HK-2 (cell line): ENCODE results near the gene ASXL3.
A peak's percentile ranks its signal among the peaks of the same experiment; 100 is the strongest.

Experiments used
- DNase-seq: peaks from one replicate; pipeline ENCODE4 v3.0.0-alpha.2; 2018; ENCODE audit not compliant: unreplicated experiment

The ASXL3 gene

DNA sequence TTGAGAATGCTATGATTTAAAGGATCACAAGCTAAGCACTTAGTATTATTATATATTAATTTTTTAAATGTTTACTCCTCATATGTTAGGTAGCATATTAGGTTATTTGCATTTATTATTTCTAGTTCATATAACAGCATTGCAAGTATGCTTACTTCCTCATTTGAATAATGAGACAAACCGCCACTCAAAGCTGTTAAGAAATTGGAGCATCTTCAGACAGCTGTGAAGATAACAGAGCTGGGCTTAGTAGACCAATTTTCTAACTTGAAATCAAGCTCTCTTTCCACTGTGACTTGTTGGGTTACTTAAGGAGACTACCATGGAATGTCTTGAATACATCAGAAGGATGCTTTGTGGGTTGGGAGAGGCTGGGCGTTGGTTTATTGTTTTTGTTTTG, 139.3 kb downstream of the ASXL3 start:
- no peak for DNase-seq

DNA sequence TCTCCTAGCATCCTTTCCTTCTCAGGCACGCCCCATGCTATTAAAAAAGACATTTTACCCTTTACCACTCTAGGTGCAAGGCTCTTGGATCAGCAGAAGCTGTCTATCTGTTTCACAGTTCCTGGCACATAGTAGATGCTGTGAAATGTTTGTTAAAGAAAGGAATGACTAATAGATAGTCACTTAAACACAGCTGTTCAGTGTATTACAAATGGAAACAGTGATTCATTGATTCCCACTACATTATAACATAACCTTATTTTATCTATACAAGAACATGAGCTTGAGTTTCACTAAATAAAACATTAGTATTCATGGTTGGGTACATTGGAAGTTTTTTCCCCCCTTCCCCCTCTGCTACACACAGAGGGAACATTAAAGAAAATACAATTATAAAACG, 142.1 kb downstream of the ASXL3 start:
- DNase-seq = no peak

DNA sequence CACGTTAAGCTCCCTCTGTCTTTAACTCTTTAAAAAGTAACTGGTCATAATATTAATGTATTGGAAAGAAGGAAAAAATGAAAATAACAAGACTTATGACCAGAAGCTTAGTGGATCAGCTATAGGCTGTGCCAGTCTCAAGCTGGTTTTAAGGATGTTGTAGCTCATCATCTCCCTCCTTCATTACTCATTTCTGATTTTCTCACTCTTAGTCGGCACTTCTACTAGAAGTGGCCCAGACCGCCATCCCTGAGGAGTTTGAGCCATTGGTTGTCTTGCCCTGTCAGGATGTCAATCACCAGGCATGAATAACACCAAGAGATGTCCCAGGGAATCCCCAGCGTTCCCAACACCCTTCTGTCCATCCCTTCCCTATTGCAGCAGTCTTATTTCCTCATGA, 151.5 kb downstream of the ASXL3 start:
- DNase-seq = no peak

DNA sequence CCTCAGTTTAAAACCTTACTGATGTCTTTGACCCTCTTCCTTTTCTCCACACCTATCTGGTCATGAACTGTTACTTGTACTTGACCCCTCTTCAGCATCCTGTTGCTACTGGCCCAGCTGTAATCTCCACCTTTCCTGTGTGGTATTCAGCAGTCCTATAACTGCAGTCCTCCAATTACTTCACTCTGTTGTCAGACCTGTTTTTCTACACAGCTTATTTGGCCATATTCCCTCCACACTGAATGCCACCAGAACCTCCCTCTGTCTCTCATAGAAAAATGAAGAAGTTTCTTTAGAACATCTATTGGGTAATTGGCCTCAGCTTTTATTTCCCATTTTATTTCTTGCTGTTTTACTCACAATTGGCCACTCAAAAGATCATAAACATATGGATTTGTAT, 155.4 kb downstream of the ASXL3 start:
- DNase-seq = no peak

DNA sequence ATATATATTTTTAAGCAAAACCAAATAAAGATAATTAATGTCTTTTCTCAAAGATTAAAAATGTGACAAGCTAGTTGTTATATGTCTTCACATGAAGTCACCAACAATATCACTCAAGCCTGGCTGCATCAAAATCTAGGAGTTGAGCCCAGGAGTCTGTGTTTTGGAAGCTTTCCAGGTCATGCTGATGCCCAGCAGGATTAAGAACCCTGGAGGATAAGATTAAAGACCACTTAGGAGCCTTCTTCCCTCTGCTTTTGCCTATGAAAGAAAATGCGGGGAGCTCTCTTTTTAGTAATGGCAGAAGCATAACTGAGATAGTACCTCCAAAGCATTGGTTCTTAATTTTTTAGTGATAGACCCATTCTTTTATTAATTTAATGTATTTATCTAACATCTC, 157.4 kb downstream of the ASXL3 start:
- no peak for DNase-seq

DNA sequence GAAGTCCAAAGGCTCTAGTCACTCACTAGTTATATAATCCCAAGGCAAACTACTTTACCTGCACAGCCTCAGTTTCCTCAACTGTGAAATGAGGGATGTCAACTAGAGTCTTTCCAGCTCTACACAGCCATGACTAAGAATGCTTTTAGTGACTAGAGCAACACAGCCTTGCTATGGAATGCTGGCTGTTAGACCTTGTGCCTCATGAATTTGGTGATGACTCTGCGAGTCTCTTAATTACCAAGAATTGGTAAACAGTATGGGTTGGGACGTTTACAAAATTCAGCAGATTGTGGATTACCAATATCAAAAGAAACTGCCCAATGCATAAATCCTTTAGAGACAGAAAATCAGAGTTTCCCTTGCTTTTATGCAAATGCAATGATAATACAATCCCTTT, 163.7 kb downstream of the ASXL3 start:
- DNase-seq = no peak

DNA sequence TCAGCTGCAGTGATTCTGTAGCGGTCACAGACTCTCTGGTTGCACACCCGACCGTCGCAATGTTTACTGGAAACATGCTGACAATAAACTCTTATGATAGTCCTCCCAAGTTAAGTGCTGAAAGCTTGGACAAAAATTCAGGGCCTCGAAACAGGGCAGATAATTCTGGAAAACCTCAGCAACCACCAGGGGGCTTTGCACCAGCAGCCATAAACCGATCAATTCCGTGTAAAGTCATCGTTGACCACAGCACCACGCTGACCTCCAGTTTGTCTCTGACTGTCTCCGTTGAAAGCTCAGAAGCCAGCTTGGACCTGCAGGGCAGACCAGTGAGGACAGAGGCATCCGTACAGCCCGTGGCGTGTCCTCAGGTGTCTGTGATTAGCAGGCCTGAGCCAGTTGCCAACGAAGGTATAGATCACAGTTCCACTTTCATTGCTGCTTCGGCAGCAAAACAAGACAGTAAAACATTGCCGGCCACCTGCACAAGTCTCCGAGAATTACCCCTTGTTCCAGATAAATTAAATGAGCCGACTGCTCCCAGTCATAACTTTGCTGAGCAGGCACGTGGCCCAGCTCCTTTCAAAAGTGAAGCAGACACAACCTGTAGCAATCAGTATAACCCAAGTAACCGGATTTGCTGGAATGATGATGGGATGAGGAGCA, 166.1 kb downstream of the ASXL3 start:
- DNase-seq = no peak

DNA sequence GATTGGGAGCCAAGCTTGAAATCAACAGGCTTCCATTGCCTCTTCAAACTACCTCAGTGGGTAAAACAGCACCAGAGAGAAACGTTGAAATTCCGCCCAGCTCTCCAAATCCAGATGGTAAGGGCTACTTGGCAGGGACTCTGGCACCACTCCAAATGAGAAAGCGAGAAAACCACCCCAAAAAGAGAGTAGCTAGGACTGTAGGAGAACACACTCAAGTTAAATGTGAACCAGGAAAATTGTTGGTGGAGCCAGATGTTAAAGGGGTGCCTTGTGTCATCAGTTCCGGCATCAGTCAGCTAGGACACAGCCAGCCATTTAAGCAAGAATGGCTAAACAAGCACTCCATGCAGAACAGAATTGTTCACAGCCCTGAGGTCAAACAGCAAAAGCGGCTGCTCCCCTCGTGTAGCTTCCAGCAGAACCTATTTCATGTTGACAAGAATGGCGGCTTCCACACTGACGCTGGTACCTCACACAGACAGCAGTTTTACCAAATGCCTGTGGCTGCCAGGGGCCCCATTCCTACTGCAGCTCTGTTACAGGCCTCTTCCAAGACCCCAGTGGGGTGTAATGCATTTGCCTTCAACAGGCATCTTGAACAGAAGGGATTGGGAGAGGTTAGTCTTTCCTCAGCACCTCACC, 167.3 kb downstream of the ASXL3 start:
- DNase-seq = no peak

DNA sequence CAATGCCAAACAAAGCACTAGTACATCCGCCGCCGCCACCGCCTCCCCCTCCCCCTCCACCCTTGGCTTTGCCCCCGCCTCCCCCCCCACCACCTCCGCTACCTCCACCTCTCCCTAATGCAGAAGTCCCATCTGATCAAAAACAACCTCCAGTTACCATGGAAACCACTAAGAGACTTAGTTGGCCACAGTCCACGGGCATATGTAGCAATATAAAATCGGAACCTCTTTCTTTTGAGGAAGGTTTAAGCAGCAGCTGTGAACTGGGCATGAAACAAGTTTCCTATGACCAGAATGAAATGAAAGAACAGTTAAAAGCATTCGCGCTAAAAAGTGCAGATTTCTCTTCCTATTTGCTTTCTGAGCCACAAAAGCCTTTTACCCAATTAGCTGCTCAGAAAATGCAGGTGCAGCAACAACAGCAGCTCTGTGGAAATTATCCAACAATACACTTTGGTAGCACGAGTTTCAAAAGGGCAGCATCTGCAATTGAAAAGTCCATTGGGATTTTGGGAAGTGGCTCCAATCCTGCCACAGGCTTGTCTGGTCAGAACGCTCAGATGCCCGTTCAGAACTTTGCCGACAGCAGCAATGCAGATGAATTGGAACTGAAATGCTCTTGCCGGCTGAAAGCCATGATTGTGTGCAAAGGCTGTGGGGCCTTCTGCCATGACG, 168.0 kb downstream of the ASXL3 start:
- DNase-seq = no peak

DNA sequence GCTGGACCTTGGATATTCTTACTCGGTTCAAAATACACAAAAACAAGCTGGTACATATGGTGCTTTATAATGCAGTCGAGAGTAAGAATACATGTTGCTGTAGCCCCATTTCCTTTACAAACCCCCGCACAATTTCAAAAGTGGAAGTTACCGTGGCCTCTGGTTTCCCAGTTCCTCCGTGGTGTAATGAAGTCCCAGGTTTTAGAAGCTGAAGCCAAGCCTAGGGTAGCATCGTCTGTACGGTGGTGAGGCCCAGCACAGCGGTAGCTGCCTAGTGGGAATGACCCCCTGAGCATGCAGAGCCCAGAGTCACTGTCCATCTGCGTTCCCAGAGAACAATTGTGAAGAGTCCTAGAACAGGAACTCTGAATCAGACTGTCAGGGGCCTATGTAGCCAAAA, 171.8 kb downstream of the ASXL3 start:
- DNase-seq = no peak

DNA sequence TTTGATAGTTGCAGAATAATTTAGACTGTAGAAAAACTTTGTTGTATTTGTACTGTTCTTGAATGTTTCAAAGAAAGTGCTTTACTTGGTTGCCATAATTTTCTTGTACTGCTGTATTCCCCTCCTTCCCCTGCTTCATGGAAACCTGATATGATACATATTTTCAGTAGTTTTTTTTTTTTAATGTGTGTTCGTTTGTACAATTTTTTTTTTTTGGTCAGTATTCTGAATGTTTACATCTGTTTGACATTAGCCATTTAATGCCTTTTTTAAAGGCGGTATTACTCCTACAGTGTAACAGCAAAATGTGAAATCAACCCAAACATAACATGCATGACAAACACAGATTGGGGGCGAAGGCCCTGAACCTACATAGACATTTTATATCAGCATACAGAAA, 172.3 kb downstream of the ASXL3 start:
- no peak for DNase-seq

DNA sequence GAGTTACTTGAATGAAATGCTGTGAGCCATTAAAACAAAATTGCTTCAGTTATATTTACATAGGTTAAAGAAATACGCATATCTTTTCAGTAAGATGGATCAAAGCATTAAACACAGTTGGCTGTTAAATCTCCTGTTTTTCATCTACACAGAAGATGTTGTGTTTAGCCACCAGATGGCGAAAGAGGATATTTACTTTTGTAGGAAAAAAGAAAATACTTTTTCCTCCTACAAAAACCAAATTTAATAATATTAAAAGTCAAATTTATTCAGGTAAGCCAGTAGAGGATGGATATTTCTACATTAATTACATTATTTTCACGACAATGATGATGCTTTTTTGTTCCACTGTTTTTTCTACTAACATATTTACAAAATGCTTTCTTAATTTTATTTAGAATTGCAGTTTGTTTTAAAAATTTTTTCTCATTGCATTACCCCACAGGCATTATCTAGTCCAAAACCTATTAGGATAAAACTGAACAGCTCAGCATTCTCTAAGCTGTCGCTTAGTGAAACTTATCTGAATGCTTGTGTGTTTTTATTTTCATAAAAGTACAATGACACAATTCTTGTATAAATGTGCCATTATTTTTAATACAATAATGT, 173.7 kb downstream of the ASXL3 start:
- DNase-seq = no peak

DNA sequence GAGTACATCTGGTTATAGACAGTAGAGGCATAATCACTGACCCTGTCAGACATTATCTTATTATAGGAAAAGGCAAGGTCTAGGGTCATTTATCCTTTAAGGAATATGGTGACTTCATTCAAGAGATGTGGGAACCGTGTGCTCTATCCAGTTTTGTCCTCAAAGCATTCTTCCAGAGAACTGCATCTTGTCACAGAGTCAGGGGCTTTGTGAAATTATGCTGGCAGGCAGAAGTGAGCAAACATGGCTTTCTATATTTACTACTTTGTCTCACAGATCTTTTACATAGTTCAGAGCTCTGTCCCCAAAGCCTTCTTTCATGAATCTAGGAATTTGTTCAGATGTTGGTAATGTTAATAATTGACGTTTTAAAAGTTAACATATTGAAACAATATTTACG, 177.4 kb downstream of the ASXL3 start:
- no peak for DNase-seq

DNA sequence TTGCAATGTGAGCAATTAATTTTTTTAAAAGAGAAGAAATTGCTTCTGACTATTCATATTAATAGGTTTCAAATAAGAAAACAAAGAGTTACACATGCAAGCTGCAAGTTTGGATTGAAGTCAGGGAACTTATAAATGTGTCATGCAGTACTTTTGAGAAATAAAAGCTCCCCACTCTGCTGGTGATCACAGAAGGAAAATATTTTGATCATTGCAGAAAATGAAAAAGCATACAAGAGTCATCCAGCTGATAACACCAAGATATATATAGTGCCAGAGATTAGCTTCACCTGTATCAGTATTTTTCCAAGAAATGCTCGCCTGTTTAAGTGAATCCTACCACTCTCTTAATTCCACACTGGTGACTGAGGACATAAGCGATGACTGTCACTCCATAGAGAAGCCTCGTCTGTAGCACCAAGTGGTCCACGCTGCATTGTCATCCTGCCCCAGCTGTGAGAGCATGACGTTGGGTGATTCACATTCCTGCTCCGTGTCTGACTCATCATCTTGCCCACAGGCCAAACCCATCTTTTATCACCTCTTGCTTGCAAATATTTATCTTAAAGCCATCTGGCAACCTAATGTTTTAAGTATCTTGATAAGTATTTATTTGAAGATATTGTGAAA, 178.0 kb downstream of the ASXL3 start:
- peak; percentile 35 for DNase-seq

DNA sequence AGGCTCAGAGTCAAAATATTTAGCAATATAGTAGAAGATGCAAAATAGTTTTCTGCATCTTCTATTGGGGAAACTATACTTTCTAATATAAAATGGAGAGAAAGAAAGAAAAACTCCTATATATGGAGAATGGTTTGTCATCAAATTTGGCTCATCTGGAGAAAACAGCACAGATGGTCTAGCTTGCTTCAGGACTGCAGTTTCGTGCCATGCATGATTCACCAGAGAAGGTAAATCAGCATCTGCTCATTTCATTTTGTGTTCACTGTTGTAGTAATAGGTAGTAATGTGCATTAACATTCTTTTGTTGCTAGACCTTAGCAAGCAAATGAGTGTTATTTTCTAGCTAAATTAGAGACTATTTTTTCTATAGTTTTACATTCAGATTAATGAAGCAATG, 179.0 kb downstream of the ASXL3 start:
- no peak for DNase-seq

DNA sequence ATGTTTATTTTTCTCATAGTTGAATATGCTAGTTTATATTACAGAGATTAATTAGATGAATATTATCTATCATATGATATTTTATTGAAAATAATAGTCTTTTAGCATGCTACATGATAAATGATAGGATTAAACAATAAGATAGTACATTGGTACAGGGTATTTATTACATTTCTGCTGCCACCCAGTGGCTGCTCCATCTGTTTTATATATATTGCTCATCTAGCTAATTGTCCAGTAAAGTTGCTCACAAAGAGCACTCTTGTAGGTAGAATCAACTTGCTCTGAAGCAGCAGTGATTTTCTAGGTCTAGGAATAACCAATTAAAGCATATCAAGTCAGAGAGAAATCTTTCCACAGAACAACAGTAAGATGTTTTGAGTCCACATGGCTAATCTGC, 183.3 kb downstream of the ASXL3 start:
- DNase-seq = no peak

DNA sequence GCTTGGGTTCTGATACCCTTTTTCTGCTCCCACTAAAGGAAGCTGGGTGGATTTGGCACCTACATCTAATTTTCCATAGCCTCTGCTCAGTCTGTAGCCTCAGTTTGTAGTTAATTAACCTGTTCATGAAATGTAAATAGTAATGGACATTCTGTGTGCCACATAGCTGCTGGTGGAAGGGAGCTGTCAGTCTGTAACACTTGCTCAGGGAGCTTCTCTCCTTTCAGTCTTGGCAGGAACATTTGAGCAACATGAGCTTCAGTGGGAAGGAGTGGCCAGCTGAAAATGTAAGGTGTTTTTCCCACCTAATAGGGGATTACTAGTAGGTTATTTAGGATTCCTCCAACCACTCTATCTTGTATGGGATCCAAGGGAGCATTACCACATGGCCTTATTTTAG, 203.4 kb downstream of the ASXL3 start:
- DNase-seq = no peak
